ENCODE data around the gene FAM3C.
A peak's percentile ranks its signal among the peaks of the same experiment; 100 is the strongest.

FAM3C gene

GRCh38 chr7:121395961-121396757, at the start of gene FAM3C:
Gene FAM3C, minus strand, starts transcription at chr7:121396308. Its CDS starts 13,339 bp downstream, at chr7:121382969.
- peak; percentile 91 for TF ChIP-seq CTCF (IDR thresholded peaks at IDR 0.05)

- TF ChIP-seq CTCF (IDR thresholded peaks at IDR 0.05), result no peak
Measured at GRCh38 chr7:121442845-121443244, 46.7 kb upstream of the FAM3C start.

- no peak for TF ChIP-seq CTCF (IDR thresholded peaks at IDR 0.05)
Measured at GRCh38 chr7:121440857-121441503, 44.9 kb upstream of the FAM3C start.

- no peak for TF ChIP-seq CTCF (IDR thresholded peaks at IDR 0.05)
Measured at GRCh38 chr7:121437470-121437869, 41.4 kb upstream of the FAM3C start.

GRCh38 chr7:121436688-121437087, 40.6 kb upstream of the FAM3C start:
- TF ChIP-seq CTCF (IDR thresholded peaks at IDR 0.05), result no peak

- TF ChIP-seq CTCF (IDR thresholded peaks at IDR 0.05), result no peak
Measured at GRCh38 chr7:121436136-121436535, 40.0 kb upstream of the FAM3C start.

GRCh38 chr7:121433775-121434174, 37.7 kb upstream of the FAM3C start:
- no peak for TF ChIP-seq CTCF (IDR thresholded peaks at IDR 0.05)

Data from LNCAP (cell line).